Measurements from ENCODE around the gene CDH23. TPM values are rescaled to one million over a fixed set of nuclear protein-coding genes. Genes with fewer than 3 reads are reported as not detected.

The CDH23 gene
- total and polyA plus RNA-seq, 9 of the 15 experiments (the other 6 are each of a cell fraction or from before 2014, with no cell fraction given): 0.18 to 1.2 (median 0.47) TPM

- no peak overlapping the region for H3K4me3 ChIP-seq
- intact Hi-C loops (cut with micrococcal nuclease): no loop called here
- BruUV-seq (replicated peaks): no TSS peak
- H2AFZ ChIP-seq (ENCODE audit: low read depth, low read length): no peak overlapping the region
- H3K79me2 ChIP-seq (ENCODE audit: control insufficient read depth, insufficient read depth, low read length): no peaks in the 10 kb centered on the region
- ChIA-PET CTCF (ENCODE audit: low intra/inter-chr PET ratio) (no interaction called here), POLR2A (interaction anchor here (0.9 kb wide), 1 partner anchor 250 kb away, joined by 3 read pairs; no protein-coding TSS in a partner anchor)
- DNase-seq (ENCODE audit: extremely low read depth in 1 of 4, low spot score in 3 of 4) (no peak), FAIRE-seq (no peak), ATAC-seq (no peak)
- peaks cover 4 to 32% of the 10 kb centered on the region in 2 experiments; a peak in 2 of 5 replicates for H3K27me3 ChIP-seq (ENCODE audit: control insufficient read depth in 2 of 2, insufficient read depth in 2 of 2, low read length in 2 of 2)
- in situ Hi-C loops (cut with MboI): no loop called here
- peaks cover 12% of the 10 kb centered on the region in 2 experiments; a peak in 4 of 5 replicates for H3K4me1 ChIP-seq (replicated peaks in 1 of 2; ENCODE audit: control insufficient read depth in 2 of 2, insufficient read depth in 2 of 2, low read length in 2 of 2)
- TF ChIP-seq IFI16 (CRISPR knock-in tag; IDR thresholded peaks at IDR 0.05) (no peak), DDX20 (tag; IDR thresholded peaks at IDR 0.05; ENCODE audit: low read depth) (no peak), TOE1 (IDR thresholded peaks at IDR 0.05; ENCODE audit: borderline replicate concordance) (no peak), TOE1 (CRISPR knock-in tag; IDR thresholded peaks at IDR 0.05; ENCODE audit: borderline replicate concordance, low read depth) (no peak), RBM22 (IDR thresholded peaks at IDR 0.05; ENCODE audit: low read depth, low read length, poor library complexity, severe bottlenecking) (no peak), TAF9B (IDR thresholded peaks at IDR 0.05; ENCODE audit: partially characterized antibody) (no peak)
- H3K9ac ChIP-seq (ENCODE audit: insufficient read depth in 1 of 2, low read depth in 2 of 2, low read length in 2 of 2): no peak overlapping the region
- H3K36me3 ChIP-seq (ENCODE audit: control insufficient read depth, insufficient read depth, low read length): no peaks in the 10 kb centered on the region
- H3K9me1 ChIP-seq (ENCODE audit: control insufficient read depth, insufficient read depth, low read length): no peaks in the 10 kb centered on the region
- H4K20me1 ChIP-seq (replicated peaks; ENCODE audit: control insufficient read depth, insufficient read depth, low read length): 0 out of 2 replicates have a peak, but pooled peaks cover 3% of the 10 kb centered on the region
- 19% methylated on average over 11 of the region's 11 CpGs for WGBS (ENCODE audit: insufficient coverage, low coverage, missing lambda C conversion rate)
- H3K27ac ChIP-seq (ENCODE audit: extremely low read depth, low read depth, low read length): no peak overlapping the region
- H3K4me2 ChIP-seq (ENCODE audit: insufficient read depth, low read length): no peak overlapping the region
- H3K9me3 ChIP-seq (replicated peaks; ENCODE audit: control insufficient read depth, insufficient read depth, low read depth, low read length): no peaks in the 10 kb centered on the region
Observed at GRCh38 chr10:71778071-71778825, 381.5 kb downstream of the CDH23 start.
